ENCODE measurements around the gene ACD. TPM values are rescaled to one million over a fixed set of nuclear protein-coding genes. Genes with fewer than 3 reads are reported as not detected.
A peak's percentile ranks its signal among the peaks of the same experiment; 100 is the strongest.

The ACD gene
- total RNA-seq, 1 experiment from 2014 or later = 34.1 TPM

GRCh38 chr16:67676516-67676915 is 16.5 kb upstream of the ACD start:
- no peak overlapping the region for H2BK12ac ChIP-seq (ENCODE audit: insufficient read length, low read depth, low read length)
- no peak overlapping the region for H4K91ac ChIP-seq (ENCODE audit: insufficient read length, low read depth, low read length)
- no peaks in the 10 kb centered on the region for H3K27me3 ChIP-seq (ENCODE audit: insufficient read depth, low read length)
- no peak overlapping the region for H3K4ac ChIP-seq (ENCODE audit: low read depth, low read length)
- no peak overlapping the region for H2BK5ac ChIP-seq (ENCODE audit: insufficient read length, low read length)
- H2BK15ac ChIP-seq (ENCODE audit: low read depth, low read length) = no peak overlapping the region
- H3K23me2 ChIP-seq (ENCODE audit: insufficient read length, low read depth, low read length, poor library complexity, severe bottlenecking) = no peaks in the 10 kb centered on the region
- H3K4me2 ChIP-seq (ENCODE audit: insufficient read depth, insufficient read length, low read length) = no peak overlapping the region
- no peak for TF ChIP-seq CTCF (conservative IDR thresholded peaks at IDR 0.05)
- no peak overlapping the region for H3K23ac ChIP-seq (ENCODE audit: insufficient read length, low read depth, low read length)
- H3K4me1 Mint-ChIP-seq = 0 out of 4 replicates have a peak, but pooled peaks cover 0 to 2% of the 10 kb centered on the region in 2 experiments
- no peak overlapping the region for H2BK20ac ChIP-seq (ENCODE audit: low read depth, low read length, poor library complexity, severe bottlenecking)
- no peaks in the 10 kb centered on the region for H3K27me3 Mint-ChIP-seq (ENCODE audit: low read depth)
- H3K18ac ChIP-seq (ENCODE audit: insufficient read length, low read depth, low read length) = no peak overlapping the region
- no peak overlapping the region for H2AK5ac ChIP-seq (ENCODE audit: insufficient read length, low read length)
- no peak overlapping the region for H2BK120ac ChIP-seq (ENCODE audit: low read depth, low read length, poor library complexity, severe bottlenecking)
- no peak overlapping the region for H3K9ac ChIP-seq (ENCODE audit: extremely low read depth, insufficient read length, low read length)
- no peaks in the 10 kb centered on the region for H3K9me3 ChIP-seq (ENCODE audit: control insufficient read depth, low read depth, low read length)
- peak overlapping the region in 1 of 3 experiments; percentile 64; a peak in 2 of 7 replicates for H3K27ac Mint-ChIP-seq
- DNase-seq = no peak
- H4K8ac ChIP-seq (replicated peaks; ENCODE audit: insufficient read length, low read depth, low read length) = no peak overlapping the region
- no peaks in the 10 kb centered on the region for H3K79me2 ChIP-seq (ENCODE audit: insufficient read depth, low read length)
- no peak overlapping the region for H3K27ac ChIP-seq (ENCODE audit: insufficient read length, low read depth, low read length)
- H3K4me3 Mint-ChIP-seq = no peak overlapping the region
- H3K36me3 Mint-ChIP-seq (ENCODE audit: insufficient read depth in 1 of 3, low read depth in 3 of 3) = peaks cover 0 to 12% (median 4%) of the 10 kb centered on the region in 3 experiments; a peak in 4 of 7 replicates
- no peaks in the 10 kb centered on the region for H3K9me3 Mint-ChIP-seq
- no peak overlapping the region for H3T11ph ChIP-seq (ENCODE audit: low read length)
- peaks cover 3% of the 10 kb centered on the region for H4K20me1 ChIP-seq (ENCODE audit: control insufficient read depth, insufficient read depth, insufficient read length)
- H4K5ac ChIP-seq (ENCODE audit: insufficient read length, low read depth, low read length) = no peak overlapping the region
- no CpG with 5 or more reads among the region's 4 CpGs for WGBS (ENCODE audit: extremely low coverage, insufficient read length, low lambda C conversion rate)
- H3K56ac ChIP-seq (ENCODE audit: insufficient read length, low read depth, low read length) = no peak overlapping the region
- H3K79me1 ChIP-seq (ENCODE audit: insufficient read depth, low read depth, low read length, poor library complexity, severe bottlenecking) = no peaks in the 10 kb centered on the region
- no peaks in the 10 kb centered on the region for H3K4me1 ChIP-seq (ENCODE audit: insufficient read depth, low read length)
- H2AFZ ChIP-seq (ENCODE audit: low read length) = no peak overlapping the region
- no peak overlapping the region for H3K14ac ChIP-seq (ENCODE audit: insufficient read depth, low read length)

Data from H9 (cell line).